HG02870 (cell line): ENCODE results near the gene RBKS.

Experiments used
- ATAC-seq: cut with Tn5 transposase; IDR thresholded peaks from one replicate; pipeline ENCODE4 v1.9.1; 2021; ENCODE audit warnings: mild to moderate bottlenecking, moderate library complexity; ENCODE audit not compliant: unreplicated experiment

RBKS gene

GRCh38 chr2:27738349-27739057, 151.7 kb downstream of the RBKS start:
- no peak for ATAC-seq

- ATAC-seq: no peak
Observed at GRCh38 chr2:27737676-27738348, 152.4 kb downstream of the RBKS start.

- ATAC-seq: no peak
Observed at GRCh38 chr2:27736890-27737204, 153.3 kb downstream of the RBKS start.

GRCh38 chr2:27736031-27736889, 153.9 kb downstream of the RBKS start:
- no peak for ATAC-seq

GRCh38 chr2:27735263-27735904, 154.8 kb downstream of the RBKS start:
- no peak for ATAC-seq

GRCh38 chr2:27734305-27734704, 155.9 kb downstream of the RBKS start:
- no peak for ATAC-seq
